Measurements from ENCODE around the gene THBS3.

DNA sequence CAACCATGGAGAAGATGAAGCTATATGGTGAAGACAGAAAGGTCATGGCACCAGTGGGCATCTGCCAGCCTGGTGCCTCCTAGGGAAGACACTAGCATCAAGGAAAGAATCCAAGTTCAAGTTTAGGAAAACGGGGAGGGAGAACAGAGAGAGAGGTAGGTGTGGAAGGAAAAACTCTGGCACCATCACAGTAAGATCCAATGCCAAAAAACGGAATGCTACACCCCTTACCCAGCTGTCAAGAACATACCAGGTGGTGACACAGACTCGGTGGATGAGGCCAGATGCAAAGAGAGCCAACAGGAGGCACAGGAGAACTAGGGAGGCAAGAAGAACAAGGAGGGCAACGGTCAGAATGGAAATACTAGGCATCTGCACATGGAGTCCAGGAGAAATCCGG is 38.2 kb downstream of the THBS3 start:
- TF ChIP-seq BHLHE40 (IDR thresholded peaks at IDR 0.05; ENCODE audit: borderline replicate concordance) (no peak), FOXA1 (IDR thresholded peaks at IDR 0.05) (no peak), NFRKB (IDR thresholded peaks at IDR 0.05) (no peak), SUZ12 (IDR thresholded peaks at IDR 0.05) (no peak), FOXM1 (IDR thresholded peaks at IDR 0.05; ENCODE audit: borderline replicate concordance) (no peak), FOXK2 (IDR thresholded peaks at IDR 0.05) (no peak), SP1 (IDR thresholded peaks at IDR 0.05) (no peak)

Measured in HEK293T (cell line).